NB4 (cell line): ENCODE data around the gene FNTB.

Source experiments
- POLR2A ChIP-seq: IDR thresholded peaks from 2 replicates; pipeline ENCODE4 v1.6.1; 2011; ENCODE audit warnings: mild to moderate bottlenecking; ENCODE audit not compliant: insufficient read length; ENCODE audit errors: extremely low read depth
- TF ChIP-seq, protein P1 (sequence below): IDR thresholded peaks from one replicate; pipeline ENCODE4 v1.5.1; 2012; ENCODE audit warnings: low read depth, low read length
- TF ChIP-seq, protein P2 (sequence below): IDR thresholded peaks from 2 replicates; pipeline ENCODE4 v1.6.1; 2011; ENCODE audit warnings: low read depth, low read length

DNA sequence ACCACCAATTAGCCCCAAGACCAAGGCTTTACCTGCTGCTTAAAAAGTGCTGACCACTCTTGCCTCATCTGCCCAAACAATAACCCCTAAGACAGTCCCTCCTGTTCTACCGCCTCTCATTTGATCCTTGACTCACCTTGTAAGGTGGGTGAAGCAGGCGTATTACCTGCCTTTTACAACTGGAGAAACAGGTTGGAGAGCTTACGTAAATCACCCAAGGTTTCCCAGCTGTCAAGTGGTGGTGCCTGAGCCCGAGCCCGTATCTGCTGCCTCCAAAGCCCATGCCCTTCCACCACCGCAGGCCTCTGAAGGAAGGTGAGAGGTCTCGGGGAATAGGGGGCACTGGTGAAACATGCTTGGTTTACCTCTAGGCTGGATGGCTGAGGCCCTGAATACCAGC lies 79.0 kb downstream of the FNTB start:
- TF ChIP-seq, protein P1, sequence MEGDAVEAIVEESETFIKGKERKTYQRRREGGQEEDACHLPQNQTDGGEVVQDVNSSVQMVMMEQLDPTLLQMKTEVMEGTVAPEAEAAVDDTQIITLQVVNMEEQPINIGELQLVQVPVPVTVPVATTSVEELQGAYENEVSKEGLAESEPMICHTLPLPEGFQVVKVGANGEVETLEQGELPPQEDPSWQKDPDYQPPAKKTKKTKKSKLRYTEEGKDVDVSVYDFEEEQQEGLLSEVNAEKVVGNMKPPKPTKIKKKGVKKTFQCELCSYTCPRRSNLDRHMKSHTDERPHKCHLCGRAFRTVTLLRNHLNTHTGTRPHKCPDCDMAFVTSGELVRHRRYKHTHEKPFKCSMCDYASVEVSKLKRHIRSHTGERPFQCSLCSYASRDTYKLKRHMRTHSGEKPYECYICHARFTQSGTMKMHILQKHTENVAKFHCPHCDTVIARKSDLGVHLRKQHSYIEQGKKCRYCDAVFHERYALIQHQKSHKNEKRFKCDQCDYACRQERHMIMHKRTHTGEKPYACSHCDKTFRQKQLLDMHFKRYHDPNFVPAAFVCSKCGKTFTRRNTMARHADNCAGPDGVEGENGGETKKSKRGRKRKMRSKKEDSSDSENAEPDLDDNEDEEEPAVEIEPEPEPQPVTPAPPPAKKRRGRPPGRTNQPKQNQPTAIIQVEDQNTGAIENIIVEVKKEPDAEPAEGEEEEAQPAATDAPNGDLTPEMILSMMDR, result no peak
- no peak for TF ChIP-seq POLR2A
- TF ChIP-seq, protein P2, sequence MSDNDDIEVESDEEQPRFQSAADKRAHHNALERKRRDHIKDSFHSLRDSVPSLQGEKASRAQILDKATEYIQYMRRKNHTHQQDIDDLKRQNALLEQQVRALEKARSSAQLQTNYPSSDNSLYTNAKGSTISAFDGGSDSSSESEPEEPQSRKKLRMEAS, result no peak
